ENCODE measurements around the gene TFDP1. TPM values are rescaled to one million over a fixed set of nuclear protein-coding genes. Genes with fewer than 3 reads are reported as not detected.

Gene TFDP1
- total RNA-seq, 1 donor from 2014 or later, result 48.2 TPM

GRCh38 chr13:113660066-113660465 is 75.5 kb downstream of the TFDP1 start:
- DNase-seq (ENCODE audit: low read depth), result no peak

DNA sequence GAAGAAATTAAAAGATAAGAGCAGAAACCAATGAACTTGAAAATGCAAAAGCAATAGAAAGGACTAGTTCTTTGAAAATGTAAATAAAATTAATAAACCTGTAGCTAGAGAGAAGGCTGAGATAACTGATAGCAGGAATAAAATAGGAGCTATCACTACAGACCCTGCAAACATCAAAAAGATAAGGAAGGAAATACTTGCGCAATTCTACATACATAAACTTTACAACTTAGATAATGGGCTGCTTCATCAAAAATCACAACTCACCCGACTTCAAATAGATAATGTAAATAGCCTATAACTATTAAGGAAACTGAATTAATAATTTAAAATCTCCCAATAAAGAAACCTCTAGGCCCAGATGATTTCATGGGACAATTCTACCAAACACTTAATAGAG is 77.0 kb downstream of the TFDP1 start:
- DNase-seq (ENCODE audit: low read depth), result no peak

- DNase-seq (ENCODE audit: low read depth), result no peak
These were observed 79.4 kb downstream of the TFDP1 start for GRCh38 chr13:113663934-113664333.

DNA sequence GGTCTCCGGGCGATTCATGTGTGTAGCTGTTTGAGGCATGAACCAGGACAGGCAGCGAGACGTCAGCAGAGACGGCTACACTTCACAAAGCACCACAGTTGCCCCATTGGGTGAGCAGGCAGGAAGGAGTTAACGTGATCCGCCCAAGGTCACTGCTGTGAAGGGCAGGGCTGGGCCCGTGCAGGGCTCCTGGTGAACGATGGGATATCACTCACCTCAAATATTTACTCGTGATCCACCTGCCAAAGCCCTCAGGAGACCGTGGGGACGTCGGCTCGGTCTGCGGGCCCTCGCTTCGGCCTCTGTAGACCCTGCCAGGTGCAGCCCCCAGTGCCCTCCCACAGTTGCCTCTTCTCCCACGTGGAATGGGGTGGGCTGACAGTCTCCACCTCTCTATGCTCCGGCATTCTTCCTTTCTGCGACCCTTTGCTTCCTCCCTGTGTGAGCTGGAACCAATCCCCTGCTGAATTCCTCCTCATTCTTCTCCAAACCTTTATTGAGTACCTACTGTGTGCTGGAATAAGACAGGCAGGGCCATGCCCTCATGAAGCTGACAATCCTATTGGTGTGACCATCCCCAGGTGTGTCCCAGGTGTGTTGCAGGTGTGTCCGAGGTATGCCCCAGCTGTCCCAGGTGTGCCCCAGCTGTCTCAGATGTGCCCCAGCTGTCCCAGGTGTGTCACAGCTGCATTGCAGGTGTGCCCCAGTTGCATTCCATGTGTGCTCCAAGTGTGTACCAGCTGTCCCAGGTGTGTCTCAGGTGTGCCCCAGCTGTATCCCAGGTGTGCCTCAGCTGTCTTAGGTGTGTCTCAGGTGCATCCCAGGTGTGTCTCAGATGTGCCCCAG is 80.4 kb downstream of the TFDP1 start:
- no peak for DNase-seq (ENCODE audit: low read depth)

GRCh38 chr13:113665597-113666328 is 81.2 kb downstream of the TFDP1 start:
- no peak for DNase-seq (ENCODE audit: low read depth)

- no peak for DNase-seq (ENCODE audit: low read depth)
These were observed 81.7 kb downstream of the TFDP1 start for GRCh38 chr13:113666329-113666670.

- DNase-seq (ENCODE audit: low read depth), result no peak
These were observed 82.6 kb downstream of the TFDP1 start, which contains the start of gene GRK1 for GRCh38 chr13:113666951-113667701. GRK1 (plus strand) TSS chr13:113667219; CDS start chr13:113667387, 168 bp downstream.

GRCh38 chr13:113667771-113668490 is 83.4 kb downstream of the TFDP1 start:
- no peak for DNase-seq (ENCODE audit: low read depth)

GRCh38 chr13:113668491-113668971 is 84.0 kb downstream of the TFDP1 start:
- DNase-seq (ENCODE audit: low read depth), result no peak

DNA sequence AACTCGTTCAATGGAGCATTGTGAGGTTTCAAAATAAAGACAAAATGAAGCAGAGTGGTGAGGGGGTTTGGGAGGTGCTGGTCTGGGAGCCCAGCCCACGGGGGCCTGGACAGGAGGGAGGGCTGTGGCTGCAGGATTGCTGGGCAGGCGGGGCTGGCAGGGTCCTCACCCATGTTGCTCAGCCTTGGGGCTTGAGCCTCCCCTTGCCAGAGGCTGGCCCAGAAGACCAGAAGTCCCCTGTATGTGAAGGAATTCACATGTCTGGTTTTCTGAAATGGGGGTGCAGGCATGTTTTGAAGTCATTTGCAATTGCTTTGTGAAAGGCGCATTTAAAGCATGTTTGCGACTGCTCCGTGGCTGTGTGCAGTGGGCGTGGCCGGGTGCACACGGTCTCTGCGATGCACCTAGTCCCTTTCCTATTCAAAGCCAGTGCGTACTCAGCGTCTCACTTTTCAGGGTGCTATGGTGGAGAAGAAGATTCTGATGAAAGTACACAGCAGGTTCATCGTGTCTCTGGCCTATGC is 84.7 kb downstream of the TFDP1 start:
- no peak for DNase-seq (ENCODE audit: low read depth)

GRCh38 chr13:113669755-113670341 is 85.3 kb downstream of the TFDP1 start:
- DNase-seq (ENCODE audit: low read depth), result no peak

DNA sequence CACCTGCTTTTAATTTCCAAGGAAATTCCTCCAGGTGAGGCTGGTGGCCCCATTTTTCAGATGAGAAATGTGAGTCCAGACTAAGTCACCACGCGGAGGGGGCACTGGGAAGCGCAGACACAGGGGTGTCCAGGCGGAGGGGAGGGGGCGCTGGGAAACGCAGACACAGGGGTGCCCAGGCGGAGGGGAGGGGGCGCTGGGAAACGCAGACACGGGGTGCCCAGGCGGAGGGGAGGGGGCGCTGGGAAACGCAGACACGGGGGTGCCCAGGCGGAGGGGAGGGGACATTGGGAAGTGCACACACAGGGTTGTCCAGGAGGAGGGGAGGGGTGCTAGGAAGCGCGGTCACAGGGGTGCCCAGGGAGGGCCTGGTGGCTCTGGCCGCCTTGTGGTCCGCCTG is 86.0 kb downstream of the TFDP1 start:
- DNase-seq (ENCODE audit: low read depth), result no peak

GRCh38 chr13:113671066-113672001 is 86.8 kb downstream of the TFDP1 start:
- DNase-seq (ENCODE audit: low read depth), result no peak

DNA sequence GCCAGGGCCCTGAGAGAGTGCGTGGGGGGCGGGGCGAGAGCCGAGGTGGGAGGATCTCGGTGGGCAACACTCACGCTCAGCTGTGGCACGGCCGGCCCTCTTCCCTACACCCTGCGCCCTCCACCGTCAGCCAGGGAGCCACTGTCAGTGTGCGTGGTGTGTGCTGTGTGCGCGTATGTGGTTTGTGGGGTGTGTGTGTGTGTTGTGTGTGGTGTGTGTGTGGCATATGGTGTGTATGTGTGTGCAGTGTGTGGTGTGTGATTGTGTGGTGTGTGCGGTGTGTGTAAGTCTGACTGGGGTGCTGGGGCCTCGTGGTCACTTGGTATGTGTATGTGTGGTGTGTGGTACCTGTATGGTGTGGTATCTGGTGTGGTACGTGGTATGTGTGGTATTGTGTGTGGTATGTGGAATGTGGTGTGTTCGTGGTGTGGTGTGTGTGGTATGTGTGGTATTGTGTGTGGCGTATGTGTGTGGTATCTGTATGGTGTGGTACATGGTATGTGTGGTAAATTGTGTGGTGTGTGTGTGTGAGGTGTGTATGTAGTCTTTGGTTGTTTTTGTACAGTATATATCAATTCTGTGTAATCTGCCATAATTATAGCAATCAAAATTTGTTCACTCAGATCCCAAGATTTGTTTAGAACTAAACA is 87.6 kb downstream of the TFDP1 start:
- DNase-seq (ENCODE audit: low read depth), result no peak
